ENCODE results near the gene DTNBP1.

The DTNBP1 gene

DNA sequence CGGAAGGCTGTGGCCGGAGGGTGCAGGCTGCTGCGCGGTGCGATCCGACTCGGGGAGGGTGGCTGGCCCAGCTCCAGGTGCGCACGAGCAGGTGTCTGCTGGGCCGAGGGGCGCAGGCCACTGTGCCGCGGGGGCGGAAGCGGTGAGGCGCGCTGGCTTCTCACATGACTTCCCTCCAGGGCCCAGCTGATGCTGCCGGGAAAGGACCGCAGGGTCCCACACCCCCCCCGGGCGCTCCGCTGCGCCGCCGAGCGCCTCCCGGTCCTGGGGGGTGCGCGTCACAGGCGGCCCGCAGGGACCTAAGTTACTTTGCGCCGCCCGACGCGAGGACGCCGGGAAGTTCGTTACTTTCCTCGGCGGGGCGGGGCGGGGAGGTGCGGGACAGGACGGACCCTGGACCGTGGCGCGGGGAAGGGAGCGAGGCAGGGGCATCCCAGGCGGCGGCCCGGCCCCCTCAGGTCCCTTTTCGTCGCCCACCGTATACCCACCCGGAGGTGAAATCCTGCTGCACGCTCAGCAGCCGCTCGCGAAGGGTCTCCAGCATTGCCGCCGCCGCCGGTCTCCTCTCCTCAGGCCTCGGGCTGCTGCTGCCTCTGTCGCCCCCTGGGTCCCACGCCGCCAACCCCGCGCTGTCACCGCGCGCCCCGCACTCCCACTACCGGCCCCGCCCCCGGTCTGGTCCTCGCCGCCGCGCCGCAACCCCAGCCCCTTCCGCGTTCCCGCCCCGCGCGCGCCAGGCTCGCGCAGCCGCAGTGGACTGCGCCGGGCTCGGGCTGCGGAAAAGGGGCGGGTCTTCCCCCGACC is at the start of gene DTNBP1:
Gene DTNBP1, minus strand, starts transcription at position 703 of the 804 bp plus-strand sequence. Its CDS starts 159 bp downstream, at position 544.
- DNase-seq (ENCODE audit: low read depth, low spot score), result peak; percentile 61

DNA sequence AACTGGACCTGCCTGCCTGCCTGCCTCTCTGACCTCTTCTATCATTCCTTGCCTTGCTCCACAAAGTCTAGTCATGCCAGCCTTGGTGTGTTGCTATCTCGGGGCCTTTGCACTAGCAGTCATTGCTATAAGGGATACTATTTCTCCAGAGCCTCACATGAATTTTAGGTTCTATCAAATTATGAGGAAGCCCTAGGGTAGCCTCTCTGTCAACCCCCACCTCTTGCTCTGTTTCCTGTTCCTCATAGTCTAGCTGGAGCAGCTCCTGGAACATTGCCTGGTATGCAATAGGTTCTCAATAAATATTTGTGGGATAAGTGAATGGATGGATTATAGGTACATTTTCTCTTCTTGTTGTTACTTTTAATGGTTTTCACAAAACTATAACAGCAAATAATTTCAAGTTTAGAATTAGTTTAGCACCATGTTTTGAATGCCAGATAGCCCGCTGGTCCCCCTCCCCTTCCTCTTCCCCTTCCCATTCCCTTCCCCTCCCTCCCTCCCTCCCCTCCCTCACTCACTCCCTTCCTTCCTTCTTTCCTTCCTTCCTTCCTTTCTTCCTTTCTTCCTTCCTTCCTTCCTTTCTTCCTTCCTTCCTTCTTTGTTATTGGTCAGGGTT is 46.9 kb upstream of the DTNBP1 start:
- no peak for DNase-seq (ENCODE audit: low read depth, low spot score)

- no peak for DNase-seq (ENCODE audit: low read depth, low spot score)
Observed at GRCh38 chr6:15708231-15708630, 45.4 kb upstream of the DTNBP1 start.

- DNase-seq (ENCODE audit: low read depth, low spot score), result no peak
Observed at GRCh38 chr6:15705981-15706380, 43.2 kb upstream of the DTNBP1 start.

DNA sequence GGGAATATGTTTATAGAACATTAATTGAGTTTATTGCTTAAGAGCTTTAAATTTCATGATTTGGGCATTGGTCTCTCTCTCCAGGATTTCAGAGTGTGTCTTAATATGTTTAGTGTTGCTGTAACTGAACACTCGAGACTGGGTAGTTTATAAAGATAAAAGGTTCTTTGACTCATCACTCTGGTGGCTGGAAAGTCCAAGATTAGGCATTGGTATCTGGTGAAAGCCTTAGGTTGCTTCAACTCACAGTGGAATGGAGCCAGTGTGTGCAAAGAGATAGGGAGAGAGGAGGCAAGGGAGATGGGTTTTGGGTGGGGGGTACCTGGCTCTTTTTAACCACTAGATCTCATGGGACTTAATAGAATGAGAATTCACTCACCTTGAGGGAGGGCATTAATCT is 35.6 kb upstream of the DTNBP1 start:
- DNase-seq (ENCODE audit: low read depth, low spot score), result no peak

GRCh38 chr6:15697895-15698294 is 35.1 kb upstream of the DTNBP1 start:
- no peak for DNase-seq (ENCODE audit: low read depth, low spot score)

- peak; percentile 62 for DNase-seq (ENCODE audit: low read depth, low spot score)
Observed at GRCh38 chr6:15691250-15691869, 28.5 kb upstream of the DTNBP1 start.

GRCh38 chr6:15690510-15690909 is 27.7 kb upstream of the DTNBP1 start:
- no peak for DNase-seq (ENCODE audit: low read depth, low spot score)

DNA sequence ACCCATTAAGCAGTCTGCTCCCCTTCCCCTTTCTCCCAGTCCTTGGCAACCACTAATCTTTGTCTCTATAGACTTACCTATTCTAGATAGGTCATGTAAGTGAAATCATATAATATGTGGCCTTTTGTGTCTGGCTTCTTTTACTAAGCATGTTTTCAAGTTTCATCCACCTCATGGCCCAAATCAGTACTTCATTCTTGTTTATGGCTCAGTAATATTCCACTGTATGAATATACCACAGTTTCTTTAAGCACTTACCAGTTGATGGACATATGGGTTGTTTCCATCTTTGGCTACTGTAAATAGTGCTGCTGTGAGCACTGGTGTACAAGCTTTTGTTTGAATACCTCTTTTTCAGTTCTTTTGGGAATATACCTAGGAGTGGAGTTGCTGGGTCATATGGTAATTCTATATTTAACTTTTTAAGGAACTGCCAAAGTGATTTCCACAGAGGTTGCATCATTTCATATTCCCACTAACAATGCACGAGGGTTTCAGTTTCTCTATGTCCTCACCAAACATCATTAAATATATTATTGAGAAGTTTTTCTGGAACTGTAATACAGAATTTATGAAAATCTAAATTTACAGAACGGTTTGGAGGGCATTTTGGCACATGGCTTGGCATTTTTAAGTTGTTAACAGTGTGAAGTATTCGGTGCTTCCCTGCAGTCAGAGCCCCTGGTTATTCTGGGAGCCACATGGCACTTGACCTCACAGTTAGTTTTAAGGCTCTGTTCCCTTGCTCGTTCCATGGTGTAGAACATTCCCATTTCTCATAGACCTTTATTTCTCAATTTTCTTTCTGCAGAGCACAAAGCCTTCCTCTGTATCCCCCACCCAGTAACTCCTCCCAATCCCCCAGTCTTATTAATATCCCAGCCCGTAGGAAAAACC is 27.0 kb upstream of the DTNBP1 start:
- no peak for DNase-seq (ENCODE audit: low read depth, low spot score)

DNA sequence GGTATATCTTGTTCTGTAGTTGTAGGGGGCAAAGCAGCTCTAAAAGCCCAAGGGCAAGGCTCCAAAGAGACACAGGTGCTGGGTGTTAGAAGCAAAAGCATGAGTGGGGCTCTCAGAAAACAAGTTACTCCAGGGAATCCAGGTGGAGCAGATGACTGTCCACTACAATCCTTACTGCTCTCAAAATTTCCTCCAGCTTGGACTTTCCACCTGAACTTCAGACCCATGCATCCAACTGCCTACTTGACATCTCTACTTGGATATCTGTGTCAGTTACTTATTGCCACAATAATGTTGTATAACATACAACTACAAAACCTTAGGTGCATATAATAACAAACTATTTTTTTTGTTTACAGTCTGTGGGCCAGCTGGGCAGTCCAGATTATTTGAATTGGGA is 22.8 kb upstream of the DTNBP1 start:
- DNase-seq (ENCODE audit: low read depth, low spot score), result no peak

DNA sequence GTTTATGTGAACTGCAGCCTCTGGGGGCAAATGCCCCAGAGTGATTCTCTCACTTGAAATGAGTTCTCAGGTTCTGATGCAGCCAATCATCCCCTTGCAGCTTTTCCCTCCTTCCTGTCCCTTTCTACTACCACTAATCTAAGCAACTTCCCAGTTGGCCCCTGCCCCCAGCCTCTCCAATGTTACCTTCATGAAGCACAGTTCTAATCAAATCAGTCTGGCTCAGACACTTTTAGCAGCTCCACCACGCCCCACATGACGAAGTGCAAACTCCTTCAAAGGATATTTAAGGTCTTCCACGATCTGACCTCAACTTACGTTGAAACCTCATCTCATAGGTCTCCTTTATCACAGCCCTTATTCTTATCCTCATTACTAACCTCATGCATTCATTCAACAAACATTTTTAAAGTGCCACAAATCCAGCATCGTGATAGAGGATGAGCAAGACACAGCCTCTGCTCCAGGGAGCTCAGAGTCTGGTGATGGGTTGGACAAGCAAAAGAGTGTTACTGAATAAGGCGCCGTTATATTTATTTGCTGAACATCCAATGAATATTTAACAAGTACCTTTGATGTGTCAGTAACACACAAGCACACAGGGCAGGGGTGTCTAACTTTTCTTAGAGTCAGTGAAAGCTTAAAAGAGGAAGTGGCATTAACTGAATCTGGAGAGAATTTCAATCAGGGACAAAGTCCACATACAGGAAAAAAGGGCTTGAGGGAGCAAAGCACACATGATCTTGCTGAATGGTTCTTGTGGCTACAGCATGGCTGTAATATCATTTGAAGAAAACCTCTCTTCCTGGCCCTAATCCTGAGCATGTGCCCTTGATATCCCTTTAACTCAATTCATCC is 20.4 kb upstream of the DTNBP1 start:
- DNase-seq (ENCODE audit: low read depth, low spot score), result no peak

GRCh38 chr6:15681946-15682345 is 19.1 kb upstream of the DTNBP1 start:
- no peak for DNase-seq (ENCODE audit: low read depth, low spot score)

- no peak for DNase-seq (ENCODE audit: low read depth, low spot score)
Observed at GRCh38 chr6:15678514-15678913, 15.7 kb upstream of the DTNBP1 start.

DNA sequence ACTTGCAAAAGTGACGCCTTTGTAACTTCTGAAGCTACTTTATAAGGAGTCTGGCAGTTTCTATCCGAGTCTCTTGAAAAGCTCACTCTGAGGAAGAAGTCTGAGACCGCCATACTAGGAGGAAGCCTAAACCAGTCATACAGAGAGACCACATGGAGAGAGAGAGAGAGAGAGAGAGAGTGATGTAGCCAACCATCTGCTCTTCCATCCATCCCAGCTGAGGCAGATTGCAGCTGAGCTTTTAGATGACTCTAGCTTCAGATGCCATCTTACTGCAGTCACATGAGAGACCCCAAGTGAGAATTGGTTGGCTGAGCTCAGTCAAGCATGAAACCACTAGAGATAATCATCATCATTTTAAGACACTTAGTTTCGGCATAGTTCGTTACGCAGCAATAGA is 15.0 kb upstream of the DTNBP1 start:
- DNase-seq (ENCODE audit: low read depth, low spot score), result no peak

- no peak for DNase-seq (ENCODE audit: low read depth, low spot score)
Observed at GRCh38 chr6:15675536-15676220, 12.8 kb upstream of the DTNBP1 start.

DNA sequence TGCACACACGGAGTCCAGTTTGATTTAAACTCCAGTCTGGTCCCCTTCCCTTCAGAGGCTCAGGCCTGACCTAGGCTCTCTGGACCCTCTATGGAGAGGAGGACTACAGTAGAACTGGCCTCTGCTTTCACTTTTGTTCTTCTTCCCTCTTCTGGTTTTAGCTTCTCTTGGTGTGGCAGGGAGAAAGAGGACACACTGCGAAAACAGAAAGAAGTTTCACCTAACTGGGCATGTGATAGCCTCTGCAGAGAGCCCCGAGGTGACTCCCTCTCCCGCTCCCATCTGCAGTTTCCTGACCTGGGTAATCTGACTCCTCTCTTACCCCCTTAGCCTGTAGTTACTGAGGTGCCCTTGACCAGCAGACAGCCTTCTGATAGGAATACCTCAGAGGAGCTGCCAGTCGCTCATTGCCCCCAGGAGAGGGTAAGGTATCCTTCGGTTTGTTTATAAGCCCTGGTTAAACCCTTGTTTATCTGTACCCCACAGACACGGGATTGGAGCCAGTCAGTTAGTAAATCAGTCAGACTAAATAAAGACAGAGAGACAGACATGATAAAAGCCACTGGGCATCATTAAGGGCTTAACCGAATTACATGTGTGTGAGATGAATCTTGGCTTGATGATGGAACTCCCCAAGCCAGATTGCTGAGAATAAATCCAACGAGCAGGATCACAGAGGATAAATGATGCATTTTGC is 12.0 kb upstream of the DTNBP1 start:
- DNase-seq (ENCODE audit: low read depth, low spot score), result no peak

DNA sequence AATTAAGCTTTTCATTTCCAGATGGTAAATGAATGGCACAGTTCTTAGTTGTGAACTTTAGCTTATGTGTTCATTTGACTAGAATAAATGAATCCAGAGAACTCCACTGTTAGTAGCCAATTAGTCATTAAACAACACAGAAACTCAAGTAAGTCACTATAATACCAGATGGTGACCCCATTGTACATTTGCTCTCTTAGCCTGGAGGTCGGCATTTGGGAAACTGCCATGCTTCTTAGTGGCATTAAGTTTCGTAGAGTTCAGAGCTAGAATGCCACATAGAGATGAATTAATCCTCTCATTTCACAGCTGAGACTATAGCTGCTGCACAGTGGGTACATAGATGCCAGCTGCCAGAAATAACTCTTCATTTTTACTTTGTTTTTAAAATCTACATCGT is 10.8 kb upstream of the DTNBP1 start:
- DNase-seq (ENCODE audit: low read depth, low spot score), result no peak

- no peak for DNase-seq (ENCODE audit: low read depth, low spot score)
Observed at GRCh38 chr6:15672818-15673217, 10.0 kb upstream of the DTNBP1 start.

DNA sequence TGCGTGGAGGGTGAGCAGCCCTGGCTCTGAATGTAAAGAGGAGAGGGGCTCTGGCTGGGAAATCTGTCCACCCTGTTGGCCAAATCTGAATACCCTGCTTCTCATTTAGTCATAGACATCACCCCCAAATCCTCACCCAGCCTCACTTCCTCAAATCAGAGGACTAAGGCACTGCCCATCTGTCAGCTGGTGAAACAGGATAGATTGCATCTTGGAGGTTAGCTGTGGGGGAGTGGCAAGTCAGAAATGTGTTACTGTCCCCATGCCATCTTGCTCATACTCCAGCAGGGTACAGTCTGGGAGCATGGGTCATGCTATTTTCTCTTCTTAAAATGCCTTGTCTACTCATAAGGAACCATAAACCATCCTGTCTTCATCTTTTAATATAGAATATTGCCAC is 9.5 kb upstream of the DTNBP1 start:
- DNase-seq (ENCODE audit: low read depth, low spot score), result no peak

GRCh38 chr6:15668918-15669317 is 6.1 kb upstream of the DTNBP1 start:
- no peak for DNase-seq (ENCODE audit: low read depth, low spot score)
